Activated T-cell treated with anti-CD3 and anti-CD28 coated beads for 1 hour (primary cell): ENCODE measurements around the gene USF3.

ENCODE experiments used
- DNase-seq: peaks from one replicate; pipeline ENCODE4 v3.0.0-alpha.2; 2020; ENCODE audit warnings: low read depth

Gene USF3

GRCh38 chr3:113696658-113697499, 437 bp upstream of the USF3 start:
- peak; percentile 97 for DNase-seq

- no peak for DNase-seq
These were observed 1.0 kb downstream of the USF3 start for GRCh38 chr3:113695431-113695785.

GRCh38 chr3:113690482-113690881, 6.0 kb downstream of the USF3 start:
- DNase-seq, result no peak

GRCh38 chr3:113685956-113686721, 10.3 kb downstream of the USF3 start:
- no peak for DNase-seq

GRCh38 chr3:113685124-113685523, 11.3 kb downstream of the USF3 start:
- DNase-seq, result no peak

- DNase-seq, result no peak
These were observed 12.1 kb downstream of the USF3 start for GRCh38 chr3:113684271-113684819.

- DNase-seq, result no peak
These were observed 17.7 kb downstream of the USF3 start for GRCh38 chr3:113678773-113679172.

GRCh38 chr3:113677737-113678136, 18.7 kb downstream of the USF3 start:
- no peak for DNase-seq

- DNase-seq, result no peak
These were observed 20.2 kb downstream of the USF3 start for GRCh38 chr3:113676261-113676660.

- DNase-seq, result no peak
These were observed 22.8 kb downstream of the USF3 start for GRCh38 chr3:113673593-113673992.

- DNase-seq, result no peak
These were observed 28.4 kb downstream of the USF3 start for GRCh38 chr3:113668015-113668414.

GRCh38 chr3:113664523-113665094, 31.8 kb downstream of the USF3 start:
- no peak for DNase-seq

GRCh38 chr3:113663761-113664160, 32.7 kb downstream of the USF3 start:
- no peak for DNase-seq

- no peak for DNase-seq
These were observed 33.1 kb downstream of the USF3 start for GRCh38 chr3:113663324-113663750.

- no peak for DNase-seq
These were observed 33.6 kb downstream of the USF3 start for GRCh38 chr3:113662824-113663223.

GRCh38 chr3:113660896-113661295, 35.5 kb downstream of the USF3 start:
- no peak for DNase-seq

GRCh38 chr3:113660458-113660857, 36.0 kb downstream of the USF3 start:
- no peak for DNase-seq

GRCh38 chr3:113659996-113660395, 36.4 kb downstream of the USF3 start:
- DNase-seq, result no peak

- DNase-seq, result no peak
These were observed 37.3 kb downstream of the USF3 start for GRCh38 chr3:113659101-113659541.

- no peak for DNase-seq
These were observed 38.3 kb downstream of the USF3 start for GRCh38 chr3:113658107-113658506.

- no peak for DNase-seq
These were observed 41.6 kb downstream of the USF3 start for GRCh38 chr3:113654851-113655250.

- no peak for DNase-seq
These were observed 42.1 kb downstream of the USF3 start for GRCh38 chr3:113654310-113654709.
